GM12878 (cell line): ENCODE measurements around the gene CFL2. TPM values are rescaled to one million over a fixed set of nuclear protein-coding genes. Genes with fewer than 3 reads are reported as not detected.

Experiments used
- ATAC-seq: fragments of 200-7000 bp; cut with Tn5 transposase; 3 replicates; pipeline ENCODE4 v1.9.1; 2020; ENCODE audit warnings: mild to moderate bottlenecking, moderate library complexity
- BruUV-seq: library from RNA; stranded (reverse); fragments of 400-500 nt; replicated peaks from 2 replicates; lab custom pipeline; 2021; lab: Mats Ljungman, UMichigan
- CTCF ChIA-PET: fragments of 300-600 bp; sonication (Branson Sonifier 250); formaldehyde crosslinking; extraction: SDS; loops from one replicate; lab custom pipeline; 2021; ENCODE audit warnings: inconsistent platforms; lab: Yijun Ruan, JAX
- POLR2A ChIA-PET: fragments of 350-600 bp; formaldehyde crosslinking; extraction: SDS; loops from one replicate; lab custom pipeline; 2021; ENCODE audit warnings: inconsistent platforms; lab: Charles Lee
- RAD21 ChIA-PET: fragments of 300-600 bp; sonication (Branson Sonifier 250); formaldehyde crosslinking; loops from one replicate; lab custom pipeline; 2023; ENCODE audit warnings: antibody characterized with exemption; ENCODE audit not compliant: unreplicated experiment; lab: Charles Lee
- SMC1A ChIA-PET: fragments of 300-600 bp; sonication (Branson Sonifier 250); formaldehyde crosslinking; loops from one replicate; lab custom pipeline; 2023; ENCODE audit not compliant: unreplicated experiment, uncharacterized antibody; lab: Charles Lee
- DNase-seq: peaks from one replicate; pipeline ENCODE4 v3.0.0-alpha.2; 2011; ENCODE audit warnings: low read depth, low spot score
- FAIRE-seq: peaks from 3 replicates; lab custom pipeline; 2011; peaks lifted over from hg19 to GRCh38; lab: Jason Lieb, UNC
- H2AFZ ChIP-seq: 2 replicates; pipeline ENCODE4 v1.6.0; 2011; ENCODE audit warnings: low read depth, low read length, control low read depth; ENCODE audit not compliant: control insufficient read depth
- H3K27ac ChIP-seq: 2 replicates; pipeline ENCODE4 v1.5.1; 2011; ENCODE audit warnings: control low read depth; ENCODE audit not compliant: control insufficient read depth, insufficient read depth
- H3K27me3 ChIP-seq, 2 experiments: replicated peaks in 1 of 2; 2 replicates each; pipeline versions ENCODE4 v1.6.0 to v1.6.1; 2011; ENCODE audit warnings: low read length in 1 of 2; ENCODE audit not compliant: control insufficient read depth in 2 of 2, insufficient read depth in 2 of 2
- H3K36me3 ChIP-seq, 2 experiments: 2 replicates each; pipeline ENCODE4 v1.5.1; 2011; ENCODE audit warnings: low read length in 1 of 2; ENCODE audit not compliant: control insufficient read depth in 2 of 2, insufficient read depth in 2 of 2
- H3K4me1 ChIP-seq: 2 replicates; pipeline ENCODE4 v1.6.1; 2011; ENCODE audit warnings: mild to moderate bottlenecking, low read length, moderate library complexity, mixed read lengths; ENCODE audit not compliant: control insufficient read depth, insufficient read depth
- H3K4me2 ChIP-seq: 2 replicates; pipeline ENCODE4 v1.6.0; 2011; ENCODE audit warnings: control low read depth; ENCODE audit not compliant: control insufficient read depth, insufficient read depth
- H3K4me3 ChIP-seq: fragments of 200-600 bp; sonication (generic); 2 replicates; pipeline ENCODE4 v1.5.1; 2016
- H3K79me2 ChIP-seq: 2 replicates; pipeline ENCODE4 v1.6.0; 2011; ENCODE audit warnings: low read length; ENCODE audit not compliant: control insufficient read depth, insufficient read depth
- H3K9ac ChIP-seq: 2 replicates; pipeline ENCODE4 v1.8.0; 2011; ENCODE audit warnings: low read length, control low read depth, mixed read lengths; ENCODE audit not compliant: control insufficient read depth, insufficient read depth
- H3K9me3 ChIP-seq: replicated peaks from 3 replicates; pipeline ENCODE4 v1.5.1; 2011; ENCODE audit warnings: mild to moderate bottlenecking, low read length; ENCODE audit not compliant: control insufficient read depth, insufficient read depth
- H4K20me1 ChIP-seq: 2 replicates; pipeline ENCODE4 v1.6.0; 2011; ENCODE audit not compliant: control insufficient read depth, insufficient read depth
- CHD4 ChIP-seq: fragments of 200-600 bp; sonication (generic); IDR thresholded peaks from 2 replicates; pipeline ENCODE4 v1.6.1; 2016; ENCODE audit warnings: mild to moderate bottlenecking
- JUND ChIP-seq: IDR thresholded peaks from 2 replicates; pipeline ENCODE4 v1.6.1; 2012; ENCODE audit warnings: low read depth, mild to moderate bottlenecking, low read length, improper control_type of control experiment, moderate library complexity
- NBN ChIP-seq: fragments of 450-650 bp; IDR thresholded peaks from 2 replicates; pipeline ENCODE4 v1.6.1; 2016
- RAD51 ChIP-seq: fragments of 450-650 bp; IDR thresholded peaks from 2 replicates; pipeline ENCODE4 v1.6.1; 2016; ENCODE audit warnings: moderate library complexity, mild to moderate bottlenecking, inconsistent platforms
- RFX5 ChIP-seq: IDR thresholded peaks from 2 replicates; pipeline ENCODE4 v1.6.1; 2011; ENCODE audit warnings: low read depth, low read length, improper control_type of control experiment
- SPI1 ChIP-seq: IDR thresholded peaks from 2 replicates; pipeline ENCODE4 v1.6.1; 2011; ENCODE audit warnings: low read depth, mild to moderate bottlenecking, low read length, moderate library complexity, borderline replicate concordance; ENCODE audit not compliant: insufficient read depth
- TARDBP ChIP-seq: IDR thresholded peaks from 2 replicates; pipeline ENCODE4 v1.6.1; 2016; ENCODE audit warnings: borderline replicate concordance
- YBX1 ChIP-seq: fragments of 450-650 bp; IDR thresholded peaks from 2 replicates; pipeline ENCODE4 v1.6.1; 2016; ENCODE audit warnings: antibody characterized with exemption
- YY1 ChIP-seq: IDR thresholded peaks from 2 replicates; pipeline ENCODE4 v1.6.1; 2011; ENCODE audit warnings: low read depth, mild to moderate bottlenecking, low read length
- ZBED1 ChIP-seq: IDR thresholded peaks from 2 replicates; pipeline ENCODE4 v1.6.1; 2016; ENCODE audit warnings: borderline replicate concordance
- WGBS: methylation state at CpG from one replicate; pipeline ENCODE4 v1.1.6; 2016; ENCODE audit warnings: low lambda C conversion rate; ENCODE audit not compliant: insufficient replicate concordance, insufficient coverage; ENCODE audit errors: missing lambda C conversion rate; 5-methylcytosine and 5-hydroxymethylcytosine counted together
- in situ Hi-C: fragments of 300-500 bp; cut with MboI; formaldehyde crosslinking; loops from 9 replicates; pipeline ENCODE4 v1.14.3; 2018; ENCODE audit warnings: mixed read lengths
- intact Hi-C: fragments of 100-400 bp; cut with micrococcal nuclease; formaldehyde crosslinking; loops from one replicate; pipeline ENCODE4 v1.14.2; 2022; ENCODE audit not compliant: unreplicated experiment
- polyA plus RNA-seq, 11 experiments: library from polyadenylated mRNA; depleted of rRNA in 4 of 11; unstranded in 6 of 11; stranded (reverse) in 5 of 11; fragments of >200 nt; fragmentation: Nextera tagmentation in 4 of 11; fragmentation: Illumina TruSeq in 1 of 11; extraction: Ambion mirVana in 4 of 11; extraction: Trizol in 1 of 11; gene quantifications; 1 replicate in 1 of 11; 2 replicates in 10 of 11; pipeline versions ENCODE4 v1.2.1 to v1.2.3, GENCODE V29; 2011 to 2016; ENCODE audit warnings: inconsistent platforms in 2 of 11, missing spikeins in 2 of 11, low read depth in 1 of 11
- total RNA-seq, 4 experiments: library from RNA; depleted of rRNA in 3 of 4; stranded (reverse); fragments of >200 nt in 3 of 4; fragmentation: Illumina TruSeq in 1 of 4; extraction: Trizol in 1 of 4; gene quantifications; 2 replicates each; pipeline versions ENCODE4 v1.2.1 to v1.2.3, GENCODE V29; 2013 to 2021
- TF ChIP-seq, protein P1 (sequence below): IDR thresholded peaks from 2 replicates; pipeline ENCODE4 v1.6.1; 2011; ENCODE audit warnings: low read depth, low read length, improper control_type of control experiment, borderline replicate concordance
- TF ChIP-seq, protein P2 (sequence below): fragments of 450-650 bp; IDR thresholded peaks from 2 replicates; pipeline ENCODE4 v1.6.1; 2018; ENCODE audit warnings: borderline replicate concordance, mild to moderate bottlenecking; ENCODE audit not compliant: partially characterized antibody
- TF ChIP-seq, protein P3 (sequence below): fragments of 450-650 bp; IDR thresholded peaks from 2 replicates; pipeline ENCODE4 v1.6.1; 2017; ENCODE audit warnings: mild to moderate bottlenecking
- TF ChIP-seq, protein P4 (sequence below): fragments of 450-650 bp; IDR thresholded peaks from 2 replicates; pipeline ENCODE4 v1.6.1; 2017; ENCODE audit warnings: antibody characterized with exemption, mild to moderate bottlenecking, moderate library complexity
- TF ChIP-seq, protein P5 (sequence below): fragments of 450-650 bp; IDR thresholded peaks from 2 replicates; pipeline ENCODE4 v1.6.1; 2017; ENCODE audit warnings: mild to moderate bottlenecking, low read depth, inconsistent platforms; ENCODE audit not compliant: poor library complexity, severe bottlenecking

CFL2 gene
- total and polyA plus RNA-seq, 10 of the 15 experiments (the other 5 are each of a cell fraction or from before 2014, with no cell fraction given): 4.7 to 13.4 (median 8.4) TPM

DNA sequence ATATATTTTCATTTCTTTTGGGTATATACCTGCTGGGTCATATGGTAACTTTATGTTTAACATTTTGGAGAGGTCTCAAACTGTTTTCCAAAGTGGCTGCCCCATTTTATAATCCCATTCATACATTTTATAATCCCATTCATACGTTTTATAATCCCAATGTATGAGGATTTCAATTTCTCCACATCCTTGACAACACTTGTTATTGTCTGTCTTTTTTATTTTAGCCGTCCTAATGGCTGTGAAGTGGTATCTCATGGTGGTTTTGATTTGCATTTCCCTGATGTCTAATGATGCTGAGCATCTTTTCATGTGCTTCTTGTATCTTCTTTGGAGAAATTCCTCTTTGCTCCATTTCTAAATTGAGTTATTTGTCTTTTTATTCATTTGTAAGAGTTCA, 6.7 kb upstream of the CFL2 start:
- no peak for ATAC-seq
- Histone ChIP-seq H3K79me2 (no peaks in the 10 kb centered on the region), H3K4me3 (no peak overlapping the region), H3K4me2 (no peak overlapping the region), H3K36me3 (no peaks in the 10 kb centered on the region), H3K27me3 (no peaks in the 10 kb centered on the region), H3K9me3 (no peaks in the 10 kb centered on the region), H2AFZ (no peak overlapping the region), H3K27ac (no peak overlapping the region), H3K4me1 (no peaks in the 10 kb centered on the region), H4K20me1 (no peaks in the 10 kb centered on the region), H3K9ac (no peak overlapping the region)
- no peak for DNase-seq
- in situ Hi-C loops: loop anchor here (5.0 kb wide), 1 partner anchor 49 kb away; no protein-coding TSS in a partner anchor
- BruUV-seq: no TSS peak
- RAD21 ChIA-PET: interaction anchor here (1.0 to 1.6 kb wide), 2 partner anchors 51 to 389 kb away, joined by 3 to 5 read pairs; no protein-coding TSS in a partner anchor
- intact Hi-C loops: no loop called here
- no peak for FAIRE-seq
- POLR2A ChIA-PET: no interaction called here
- SMC1A ChIA-PET: interaction anchor here (0.6 to 2.7 kb wide), 4 partner anchors 10 to 580 kb away, joined by 3 to 43 read pairs (median 4); no protein-coding TSS in a partner anchor
- CTCF ChIA-PET: interaction anchor here (0.7 to 5.4 kb wide), 4 partner anchors 11 to 70 kb away, joined by 3 to 145 read pairs (median 58); no protein-coding TSS in a partner anchor
- whole genome bisulfite sequencing: 2% methylated on average over 2 of the region's 2 CpGs
- TF ChIP-seq, protein P1, sequence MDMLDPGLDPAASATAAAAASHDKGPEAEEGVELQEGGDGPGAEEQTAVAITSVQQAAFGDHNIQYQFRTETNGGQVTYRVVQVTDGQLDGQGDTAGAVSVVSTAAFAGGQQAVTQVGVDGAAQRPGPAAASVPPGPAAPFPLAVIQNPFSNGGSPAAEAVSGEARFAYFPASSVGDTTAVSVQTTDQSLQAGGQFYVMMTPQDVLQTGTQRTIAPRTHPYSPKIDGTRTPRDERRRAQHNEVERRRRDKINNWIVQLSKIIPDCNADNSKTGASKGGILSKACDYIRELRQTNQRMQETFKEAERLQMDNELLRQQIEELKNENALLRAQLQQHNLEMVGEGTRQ: no peak
- TF ChIP-seq, protein P2, sequence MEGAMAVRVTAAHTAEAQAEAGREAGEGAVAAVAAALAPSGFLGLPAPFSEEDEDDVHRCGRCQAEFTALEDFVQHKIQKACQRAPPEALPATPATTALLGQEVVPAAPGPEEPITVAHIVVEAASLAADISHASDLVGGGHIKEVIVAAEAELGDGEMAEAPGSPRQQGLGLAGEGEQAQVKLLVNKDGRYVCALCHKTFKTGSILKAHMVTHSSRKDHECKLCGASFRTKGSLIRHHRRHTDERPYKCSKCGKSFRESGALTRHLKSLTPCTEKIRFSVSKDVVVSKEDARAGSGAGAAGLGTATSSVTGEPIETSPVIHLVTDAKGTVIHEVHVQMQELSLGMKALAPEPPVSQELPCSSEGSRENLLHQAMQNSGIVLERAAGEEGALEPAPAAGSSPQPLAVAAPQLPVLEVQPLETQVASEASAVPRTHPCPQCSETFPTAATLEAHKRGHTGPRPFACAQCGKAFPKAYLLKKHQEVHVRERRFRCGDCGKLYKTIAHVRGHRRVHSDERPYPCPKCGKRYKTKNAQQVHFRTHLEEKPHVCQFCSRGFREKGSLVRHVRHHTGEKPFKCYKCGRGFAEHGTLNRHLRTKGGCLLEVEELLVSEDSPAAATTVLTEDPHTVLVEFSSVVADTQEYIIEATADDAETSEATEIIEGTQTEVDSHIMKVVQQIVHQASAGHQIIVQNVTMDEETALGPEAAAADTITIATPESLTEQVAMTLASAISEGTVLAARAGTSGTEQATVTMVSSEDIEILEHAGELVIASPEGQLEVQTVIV: no peak
- TF ChIP-seq, protein P3, sequence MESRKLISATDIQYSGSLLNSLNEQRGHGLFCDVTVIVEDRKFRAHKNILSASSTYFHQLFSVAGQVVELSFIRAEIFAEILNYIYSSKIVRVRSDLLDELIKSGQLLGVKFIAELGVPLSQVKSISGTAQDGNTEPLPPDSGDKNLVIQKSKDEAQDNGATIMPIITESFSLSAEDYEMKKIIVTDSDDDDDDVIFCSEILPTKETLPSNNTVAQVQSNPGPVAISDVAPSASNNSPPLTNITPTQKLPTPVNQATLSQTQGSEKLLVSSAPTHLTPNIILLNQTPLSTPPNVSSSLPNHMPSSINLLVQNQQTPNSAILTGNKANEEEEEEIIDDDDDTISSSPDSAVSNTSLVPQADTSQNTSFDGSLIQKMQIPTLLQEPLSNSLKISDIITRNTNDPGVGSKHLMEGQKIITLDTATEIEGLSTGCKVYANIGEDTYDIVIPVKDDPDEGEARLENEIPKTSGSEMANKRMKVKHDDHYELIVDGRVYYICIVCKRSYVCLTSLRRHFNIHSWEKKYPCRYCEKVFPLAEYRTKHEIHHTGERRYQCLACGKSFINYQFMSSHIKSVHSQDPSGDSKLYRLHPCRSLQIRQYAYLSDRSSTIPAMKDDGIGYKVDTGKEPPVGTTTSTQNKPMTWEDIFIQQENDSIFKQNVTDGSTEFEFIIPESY: no peak
- TF ChIP-seq SPI1 (no peak), JUND (no peak), YBX1 (no peak), RAD51 (no peak), RFX5 (no peak), CHD4 (no peak), YY1 (no peak), TARDBP (no peak), NBN (no peak), ZBED1 (no peak)
- TF ChIP-seq, protein P4, sequence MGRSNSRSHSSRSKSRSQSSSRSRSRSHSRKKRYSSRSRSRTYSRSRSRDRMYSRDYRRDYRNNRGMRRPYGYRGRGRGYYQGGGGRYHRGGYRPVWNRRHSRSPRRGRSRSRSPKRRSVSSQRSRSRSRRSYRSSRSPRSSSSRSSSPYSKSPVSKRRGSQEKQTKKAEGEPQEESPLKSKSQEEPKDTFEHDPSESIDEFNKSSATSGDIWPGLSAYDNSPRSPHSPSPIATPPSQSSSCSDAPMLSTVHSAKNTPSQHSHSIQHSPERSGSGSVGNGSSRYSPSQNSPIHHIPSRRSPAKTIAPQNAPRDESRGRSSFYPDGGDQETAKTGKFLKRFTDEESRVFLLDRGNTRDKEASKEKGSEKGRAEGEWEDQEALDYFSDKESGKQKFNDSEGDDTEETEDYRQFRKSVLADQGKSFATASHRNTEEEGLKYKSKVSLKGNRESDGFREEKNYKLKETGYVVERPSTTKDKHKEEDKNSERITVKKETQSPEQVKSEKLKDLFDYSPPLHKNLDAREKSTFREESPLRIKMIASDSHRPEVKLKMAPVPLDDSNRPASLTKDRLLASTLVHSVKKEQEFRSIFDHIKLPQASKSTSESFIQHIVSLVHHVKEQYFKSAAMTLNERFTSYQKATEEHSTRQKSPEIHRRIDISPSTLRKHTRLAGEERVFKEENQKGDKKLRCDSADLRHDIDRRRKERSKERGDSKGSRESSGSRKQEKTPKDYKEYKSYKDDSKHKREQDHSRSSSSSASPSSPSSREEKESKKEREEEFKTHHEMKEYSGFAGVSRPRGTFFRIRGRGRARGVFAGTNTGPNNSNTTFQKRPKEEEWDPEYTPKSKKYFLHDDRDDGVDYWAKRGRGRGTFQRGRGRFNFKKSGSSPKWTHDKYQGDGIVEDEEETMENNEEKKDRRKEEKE: no peak
- TF ChIP-seq, protein P5, sequence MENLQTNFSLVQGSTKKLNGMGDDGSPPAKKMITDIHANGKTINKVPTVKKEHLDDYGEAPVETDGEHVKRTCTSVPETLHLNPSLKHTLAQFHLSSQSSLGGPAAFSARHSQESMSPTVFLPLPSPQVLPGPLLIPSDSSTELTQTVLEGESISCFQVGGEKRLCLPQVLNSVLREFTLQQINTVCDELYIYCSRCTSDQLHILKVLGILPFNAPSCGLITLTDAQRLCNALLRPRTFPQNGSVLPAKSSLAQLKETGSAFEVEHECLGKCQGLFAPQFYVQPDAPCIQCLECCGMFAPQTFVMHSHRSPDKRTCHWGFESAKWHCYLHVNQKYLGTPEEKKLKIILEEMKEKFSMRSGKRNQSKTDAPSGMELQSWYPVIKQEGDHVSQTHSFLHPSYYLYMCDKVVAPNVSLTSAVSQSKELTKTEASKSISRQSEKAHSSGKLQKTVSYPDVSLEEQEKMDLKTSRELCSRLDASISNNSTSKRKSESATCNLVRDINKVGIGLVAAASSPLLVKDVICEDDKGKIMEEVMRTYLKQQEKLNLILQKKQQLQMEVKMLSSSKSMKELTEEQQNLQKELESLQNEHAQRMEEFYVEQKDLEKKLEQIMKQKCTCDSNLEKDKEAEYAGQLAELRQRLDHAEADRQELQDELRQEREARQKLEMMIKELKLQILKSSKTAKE: no peak
